Keratinocyte (primary cell): ENCODE results near the gene RNU2-63P. TPM values are rescaled to one million over a fixed set of nuclear protein-coding genes. Genes with fewer than 3 reads are reported as not detected.
"Not testable (repeated sequence)": the region's sequence is repeated elsewhere in the genome, so short reads cannot be mapped to it uniquely, and the experiment has no call there.

ENCODE experiments used
- DNase-seq: peaks from one replicate; pipeline ENCODE4 v3.0.0-alpha.2; 2011; ENCODE audit warnings: low read depth, missing footprints, low spot score
- FAIRE-seq: peaks from 2 replicates; lab custom pipeline; 2011; peaks lifted over from hg19 to GRCh38; lab: Jason Lieb, UNC
- H2AFZ ChIP-seq: 2 replicates; pipeline ENCODE4 v1.6.0; 2012; ENCODE audit warnings: low read length, control low read depth, inconsistent platforms; ENCODE audit not compliant: control insufficient read depth
- H3K27ac ChIP-seq: 2 replicates; pipeline ENCODE4 v1.5.1; 2011; ENCODE audit warnings: low read length; ENCODE audit not compliant: control insufficient read depth, insufficient read depth
- H3K27me3 ChIP-seq: 3 replicates; pipeline ENCODE4 v1.6.0; 2011; ENCODE audit warnings: low read length; ENCODE audit not compliant: control insufficient read depth, insufficient read depth; ENCODE audit errors: extremely low read depth
- H3K36me3 ChIP-seq, 2 experiments: 2 replicates in 1 of 2; 3 replicates in 1 of 2; pipeline ENCODE4 v1.5.1; 2011; ENCODE audit warnings: low read length in 2 of 2, mild to moderate bottlenecking in 1 of 2; ENCODE audit not compliant: control insufficient read depth in 2 of 2, insufficient read depth in 2 of 2; ENCODE audit errors: extremely low read depth in 1 of 2
- H3K4me1 ChIP-seq: 3 replicates; pipeline ENCODE4 v1.5.1; 2011; ENCODE audit warnings: low read length; ENCODE audit not compliant: control insufficient read depth, insufficient read depth; ENCODE audit errors: extremely low read depth
- H3K4me2 ChIP-seq: 3 replicates; pipeline ENCODE4 v1.6.0; 2011; ENCODE audit warnings: low read depth, low read length; ENCODE audit not compliant: control insufficient read depth, insufficient read depth; ENCODE audit errors: extremely low read depth
- H3K4me3 ChIP-seq, 3 experiments: fragments of 200-600 bp in 1 of 3; sonication (generic) in 1 of 3; 2 replicates in 2 of 3; 3 replicates in 1 of 3; pipeline ENCODE4 v1.5.1; 2011 to 2016; ENCODE audit warnings: low read length in 3 of 3, mild to moderate bottlenecking in 3 of 3, control low read depth in 2 of 3, inconsistent platforms in 1 of 3, low read depth in 1 of 3, mixed read lengths in 1 of 3, mixed run types in 1 of 3, moderate library complexity in 1 of 3; ENCODE audit not compliant: control insufficient read depth in 2 of 3, insufficient read depth in 2 of 3; ENCODE audit errors: extremely low read depth in 1 of 3
- H3K79me2 ChIP-seq: 2 replicates; pipeline ENCODE4 v1.6.0; 2012; ENCODE audit warnings: low read length; ENCODE audit not compliant: control insufficient read depth, insufficient read depth
- H3K9ac ChIP-seq: 3 replicates; pipeline ENCODE4 v1.6.0; 2011; ENCODE audit warnings: low read length; ENCODE audit not compliant: control insufficient read depth, insufficient read depth; ENCODE audit errors: extremely low read depth
- H3K9me1 ChIP-seq: 3 replicates; pipeline ENCODE4 v1.6.0; 2011; ENCODE audit warnings: low read length; ENCODE audit not compliant: control insufficient read depth, insufficient read depth; ENCODE audit errors: extremely low read depth
- H3K9me3 ChIP-seq: 2 replicates; pipeline ENCODE4 v1.5.1; 2012; ENCODE audit warnings: low read depth, low read length; ENCODE audit not compliant: control insufficient read depth
- H4K20me1 ChIP-seq: 3 replicates; pipeline ENCODE4 v1.6.0; 2011; ENCODE audit warnings: low read length; ENCODE audit not compliant: control insufficient read depth, insufficient read depth; ENCODE audit errors: extremely low read depth
- EZH2 ChIP-seq: IDR thresholded peaks from one replicate; pipeline ENCODE4 v1.6.1; 2012; ENCODE audit warnings: inconsistent platforms, mild to moderate bottlenecking, low read length, moderate library complexity
- dilution Hi-C: fragments of 300-500 bp; cut with MboI; formaldehyde crosslinking; loops from one replicate; pipeline ENCODE4 v1.7.0; 2020; ENCODE audit warnings: low sequenced_read_pairs; ENCODE audit not compliant: extremely low pct_ligation_motif_present
- polyA plus RNA-seq, 5 experiments: library from polyadenylated mRNA; depleted of rRNA in 3 of 5; stranded (reverse) in 3 of 5; stranded (forward) in 1 of 5; unstranded in 1 of 5; fragments of >200 nt; gene quantifications; 1 replicate in 1 of 5; 2 replicates in 3 of 5; 3 replicates in 1 of 5; pipeline versions ENCODE4 v1.2.1 to v1.2.3, GENCODE V29; 2011 to 2012; ENCODE audit warnings: missing spikeins in 2 of 5, low read depth in 1 of 5, low replicate concordance in 1 of 5
- TF ChIP-seq, protein P1 (sequence below), 3 experiments: IDR thresholded peaks in 1 of 3; conservative IDR thresholded peaks in 1 of 3; optimal IDR thresholded peaks in 1 of 3; 2 replicates in 2 of 3; 3 replicates in 1 of 3; pipeline versions ENCODE3 to v1.5.1; 2011; ENCODE audit warnings: low read length in 3 of 3, mild to moderate bottlenecking in 3 of 3, moderate library complexity in 2 of 3, control low read depth in 1 of 3, inconsistent platforms in 1 of 3; ENCODE audit not compliant: insufficient read depth in 2 of 3; ENCODE audit errors: extremely low read depth in 1 of 3

Gene RNU2-63P
- polyA plus RNA-seq, 1 donor (not counting 4 experiments of a cell fraction or from before 2014, with no cell fraction given): 2.4 TPM

DNA sequence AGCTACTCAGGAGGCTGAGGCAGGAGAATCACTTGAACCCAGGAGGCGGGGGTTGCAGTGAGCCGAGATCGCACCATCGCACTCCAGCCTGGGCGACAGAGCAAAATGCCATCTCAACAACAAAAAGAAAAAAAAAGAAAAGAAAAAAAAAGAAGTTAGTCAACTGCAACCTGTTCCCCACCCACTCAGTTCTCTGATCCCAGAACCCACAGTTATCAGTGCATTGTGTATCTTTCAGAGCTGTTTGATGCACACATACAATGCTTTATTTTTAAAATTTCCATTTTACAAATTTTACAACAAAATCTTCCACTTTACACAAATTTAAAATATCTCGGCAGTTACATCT, 14.0 kb downstream of the RNU2-63P start:
- H3K79me2 ChIP-seq: no peaks in the 10 kb centered on the region
- H4K20me1 ChIP-seq: no peaks in the 10 kb centered on the region
- H3K4me3 ChIP-seq: no peak overlapping the region
- H3K4me1 ChIP-seq: no peaks in the 10 kb centered on the region
- no peak for DNase-seq
- no peak overlapping the region for H3K4me2 ChIP-seq
- H3K27ac ChIP-seq: no peak overlapping the region
- H3K36me3 ChIP-seq: no peaks in the 10 kb centered on the region
- peaks cover 5% of the 10 kb centered on the region for H3K27me3 ChIP-seq
- no peak overlapping the region for H2AFZ ChIP-seq
- no peak overlapping the region for H3K9ac ChIP-seq
- TF ChIP-seq EZH2: no peak
- TF ChIP-seq, protein P1, sequence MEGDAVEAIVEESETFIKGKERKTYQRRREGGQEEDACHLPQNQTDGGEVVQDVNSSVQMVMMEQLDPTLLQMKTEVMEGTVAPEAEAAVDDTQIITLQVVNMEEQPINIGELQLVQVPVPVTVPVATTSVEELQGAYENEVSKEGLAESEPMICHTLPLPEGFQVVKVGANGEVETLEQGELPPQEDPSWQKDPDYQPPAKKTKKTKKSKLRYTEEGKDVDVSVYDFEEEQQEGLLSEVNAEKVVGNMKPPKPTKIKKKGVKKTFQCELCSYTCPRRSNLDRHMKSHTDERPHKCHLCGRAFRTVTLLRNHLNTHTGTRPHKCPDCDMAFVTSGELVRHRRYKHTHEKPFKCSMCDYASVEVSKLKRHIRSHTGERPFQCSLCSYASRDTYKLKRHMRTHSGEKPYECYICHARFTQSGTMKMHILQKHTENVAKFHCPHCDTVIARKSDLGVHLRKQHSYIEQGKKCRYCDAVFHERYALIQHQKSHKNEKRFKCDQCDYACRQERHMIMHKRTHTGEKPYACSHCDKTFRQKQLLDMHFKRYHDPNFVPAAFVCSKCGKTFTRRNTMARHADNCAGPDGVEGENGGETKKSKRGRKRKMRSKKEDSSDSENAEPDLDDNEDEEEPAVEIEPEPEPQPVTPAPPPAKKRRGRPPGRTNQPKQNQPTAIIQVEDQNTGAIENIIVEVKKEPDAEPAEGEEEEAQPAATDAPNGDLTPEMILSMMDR (optimal IDR thresholded peaks at IDR 0.05 in 1 of 3, IDR thresholded peaks at IDR 0.05 in 1 of 3, conservative IDR thresholded peaks at IDR 0.05 in 1 of 3; ENCODE audit: extremely low read depth in 1 of 3, insufficient read depth in 2 of 3, low read length in 3 of 3): no peak
- dilution Hi-C loops: no loop called here
- H3K9me1 ChIP-seq: no peaks in the 10 kb centered on the region
- no peaks in the 10 kb centered on the region for H3K9me3 ChIP-seq
- no peak for FAIRE-seq

DNA sequence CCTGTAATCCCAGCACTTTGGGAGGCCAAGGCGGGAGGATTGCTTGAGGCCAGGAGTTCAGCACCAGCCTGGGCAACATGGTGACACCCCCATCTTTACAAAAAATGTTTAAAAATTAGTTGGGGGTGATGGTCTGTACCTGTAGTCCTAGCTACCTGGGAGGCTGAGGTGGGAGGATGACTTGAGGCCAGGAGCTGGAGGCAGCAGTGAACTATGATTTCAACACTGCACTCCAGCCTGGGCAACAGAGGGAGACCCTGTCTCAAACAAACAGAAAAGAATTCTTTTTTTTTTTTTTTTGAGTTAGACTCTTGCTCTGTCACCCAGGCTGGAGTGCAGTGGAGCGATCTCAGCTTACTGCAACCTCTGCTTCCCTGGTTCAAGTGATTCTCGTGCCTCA, 15.9 kb downstream of the RNU2-63P start:
- H3K27me3 ChIP-seq, FAIRE-seq, H3K79me2 ChIP-seq, H3K4me2 ChIP-seq, H3K36me3 ChIP-seq, H4K20me1 ChIP-seq, H3K27ac ChIP-seq, H2AFZ ChIP-seq, H3K9me3 ChIP-seq, H3K4me1 ChIP-seq, DNase-seq, dilution Hi-C loops, H3K9ac ChIP-seq, H3K9me1 ChIP-seq, H3K4me3 ChIP-seq: not testable (repeated sequence)

DNA sequence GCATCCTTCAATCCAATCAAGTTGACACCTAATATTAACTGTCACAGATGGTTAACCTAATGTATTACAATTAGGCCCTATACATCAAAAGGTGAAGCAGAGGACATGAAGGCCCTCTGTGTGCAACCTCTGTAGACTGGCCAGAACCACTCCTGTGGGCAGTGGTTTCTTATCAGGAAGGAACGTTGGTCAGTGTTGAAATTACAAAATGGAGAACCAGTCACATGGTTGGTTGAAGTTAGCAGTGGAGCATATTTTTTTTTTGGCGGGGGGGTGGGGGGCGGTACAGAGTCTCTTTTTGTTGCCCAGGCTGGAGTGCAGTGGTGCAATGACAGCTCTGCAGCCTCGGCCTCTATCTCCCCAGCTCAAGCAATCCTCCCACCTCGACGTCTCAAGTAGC, 19.8 kb downstream of the RNU2-63P start:
- H3K27ac ChIP-seq: no peak overlapping the region
- no peaks in the 10 kb centered on the region for H3K9me3 ChIP-seq
- no peak for TF ChIP-seq EZH2
- TF ChIP-seq, protein P1 (optimal IDR thresholded peaks at IDR 0.05 in 1 of 3, IDR thresholded peaks at IDR 0.05 in 1 of 3, conservative IDR thresholded peaks at IDR 0.05 in 1 of 3; ENCODE audit: extremely low read depth in 1 of 3, insufficient read depth in 2 of 3, low read length in 3 of 3): no peak
- no peaks in the 10 kb centered on the region for H3K4me1 ChIP-seq
- no peak overlapping the region for H2AFZ ChIP-seq
- no peaks in the 10 kb centered on the region for H3K27me3 ChIP-seq
- H3K79me2 ChIP-seq: no peaks in the 10 kb centered on the region
- no peak for DNase-seq
- H3K9me1 ChIP-seq: no peaks in the 10 kb centered on the region
- dilution Hi-C loops: no loop called here
- H3K4me2 ChIP-seq: no peak overlapping the region
- no peak for FAIRE-seq
- H3K9ac ChIP-seq: no peak overlapping the region
- H4K20me1 ChIP-seq: no peaks in the 10 kb centered on the region
- H3K4me3 ChIP-seq: no peak overlapping the region
- H3K36me3 ChIP-seq: no peaks in the 10 kb centered on the region
